Epithelial cell of proximal tubule (primary cell): ENCODE results near the gene LCLAT1. TPM values are rescaled to one million over a fixed set of nuclear protein-coding genes. Genes with fewer than 3 reads are reported as not detected.
"Not testable (repeated sequence)": the region's sequence is repeated elsewhere in the genome, so short reads cannot be mapped to it uniquely, and the experiment has no call there.

ENCODE experiments used
- DNase-seq: peaks from one replicate; pipeline ENCODE4 v3.0.0-alpha.2; 2011; ENCODE audit warnings: low read depth
- H3K4me3 ChIP-seq: 2 replicates; pipeline ENCODE4 v1.5.1; 2011; ENCODE audit warnings: low read depth, mild to moderate bottlenecking, low read length
- CTCF ChIP-seq: conservative IDR thresholded peaks from 2 replicates; pipeline ENCODE4 v1.5.1; 2012; ENCODE audit warnings: low read depth, mild to moderate bottlenecking, low read length
- total RNA-seq: library from RNA; depleted of rRNA; stranded (reverse); fragments of >200 nt; gene quantifications from 2 replicates; pipeline ENCODE4 v1.2.3, GENCODE V29; 2015

LCLAT1 gene
- total RNA-seq, 1 donor from 2014 or later, result 13.4 TPM

- no peak for TF ChIP-seq CTCF
- H3K4me3 ChIP-seq, result no peak overlapping the region
- no peak for DNase-seq
Observed at GRCh38 chr2:30608643-30609042, 161.6 kb downstream of the LCLAT1 start.

GRCh38 chr2:30611583-30611982, 164.5 kb downstream of the LCLAT1 start:
- H3K4me3 ChIP-seq, result no peak overlapping the region
- TF ChIP-seq CTCF, result no peak
- no peak for DNase-seq

GRCh38 chr2:30612371-30612770, 165.3 kb downstream of the LCLAT1 start:
- DNase-seq, result no peak
- no peak overlapping the region for H3K4me3 ChIP-seq
- TF ChIP-seq CTCF, result no peak

GRCh38 chr2:30613001-30613400, 166.0 kb downstream of the LCLAT1 start:
- no peak for TF ChIP-seq CTCF
- DNase-seq, result no peak
- H3K4me3 ChIP-seq, result no peak overlapping the region

GRCh38 chr2:30614227-30614626, 167.2 kb downstream of the LCLAT1 start:
- H3K4me3 ChIP-seq, DNase-seq: not testable (repeated sequence)

- no peak overlapping the region for H3K4me3 ChIP-seq
- no peak for DNase-seq
- no peak for TF ChIP-seq CTCF
Observed at GRCh38 chr2:30615926-30616325, 168.9 kb downstream of the LCLAT1 start.

- H3K4me3 ChIP-seq, result no peak overlapping the region
- DNase-seq, result no peak
- TF ChIP-seq CTCF, result no peak
Observed at GRCh38 chr2:30620102-30620501, 173.1 kb downstream of the LCLAT1 start.

GRCh38 chr2:30621836-30622235, 174.8 kb downstream of the LCLAT1 start:
- no peak for TF ChIP-seq CTCF

More at GRCh38 chr2:30621836-30622235, 174.8 kb downstream of the LCLAT1 start:
- DNase-seq, result no peak
- H3K4me3 ChIP-seq, result no peak overlapping the region
